HEK293 (cell line): ENCODE measurements around the gene CIROP.
A peak's percentile ranks its signal among the peaks of the same experiment; 100 is the strongest.

Experiments
- INSM2 ChIP-seq: fragments of 450-650 bp; formaldehyde crosslinking; IDR thresholded peaks from 2 replicates; pipeline ENCODE4 v1.5.1; 2016; ENCODE audit warnings: missing biosample characterization, missing genetic modification characterization
- KLF16 ChIP-seq: fragments of 450-650 bp; formaldehyde crosslinking; IDR thresholded peaks from 2 replicates; pipeline ENCODE4 v1.5.1; 2017; ENCODE audit warnings: missing biosample characterization, missing genetic modification characterization
- KLF17 ChIP-seq: fragments of 450-650 bp; formaldehyde crosslinking; IDR thresholded peaks from 2 replicates; pipeline ENCODE4 v1.5.1; 2016; ENCODE audit warnings: missing biosample characterization, missing genetic modification characterization
- KLF7 ChIP-seq: fragments of 450-650 bp; formaldehyde crosslinking; IDR thresholded peaks from 2 replicates; pipeline ENCODE4 v1.5.1; 2016; ENCODE audit warnings: missing biosample characterization, missing genetic modification characterization, borderline replicate concordance
- PATZ1 ChIP-seq: fragments of 450-650 bp; formaldehyde crosslinking; IDR thresholded peaks from 2 replicates; pipeline ENCODE4 v1.5.1; 2016; ENCODE audit warnings: missing biosample characterization, missing genetic modification characterization
- ZNF10 ChIP-seq: fragments of 450-650 bp; formaldehyde crosslinking; IDR thresholded peaks from 2 replicates; pipeline ENCODE4 v1.5.1; 2017; ENCODE audit warnings: missing biosample characterization, missing genetic modification characterization
- ZNF114 ChIP-seq: fragments of 450-650 bp; formaldehyde crosslinking; IDR thresholded peaks from 2 replicates; pipeline ENCODE4 v1.5.0; 2017; ENCODE audit warnings: missing biosample characterization, missing genetic modification characterization
- ZNF211 ChIP-seq: fragments of 450-650 bp; formaldehyde crosslinking; IDR thresholded peaks from 2 replicates; pipeline ENCODE4 v1.5.1; 2016; ENCODE audit warnings: low read depth, missing biosample characterization, missing genetic modification characterization
- ZNF214 ChIP-seq: fragments of 450-650 bp; formaldehyde crosslinking; IDR thresholded peaks from 2 replicates; pipeline ENCODE4 v1.5.1; 2017; ENCODE audit warnings: missing biosample characterization, mild to moderate bottlenecking, missing genetic modification characterization, borderline replicate concordance
- ZNF366 ChIP-seq: fragments of 450-650 bp; formaldehyde crosslinking; conservative IDR thresholded peaks from 2 replicates; pipeline ENCODE4 v1.5.1; 2016; ENCODE audit warnings: missing biosample characterization, missing genetic modification characterization
- ZNF549 ChIP-seq: fragments of 450-650 bp; IDR thresholded peaks from 2 replicates; pipeline ENCODE4 v1.5.1; 2018; ENCODE audit warnings: missing biosample characterization, missing genetic modification characterization, mild to moderate bottlenecking, inconsistent platforms, moderate library complexity
- ZNF600 ChIP-seq: fragments of 450-650 bp; formaldehyde crosslinking; IDR thresholded peaks from 2 replicates; pipeline ENCODE4 v1.5.1; 2016; ENCODE audit warnings: missing biosample characterization, missing genetic modification characterization
- ZNF76 ChIP-seq: fragments of 450-650 bp; formaldehyde crosslinking; IDR thresholded peaks from 2 replicates; pipeline ENCODE4; 2016; ENCODE audit warnings: low read depth, missing biosample characterization, missing genetic modification characterization, borderline replicate concordance
- ZNF785 ChIP-seq: fragments of 450-650 bp; formaldehyde crosslinking; IDR thresholded peaks from 2 replicates; pipeline ENCODE4 v1.5.1; 2016; ENCODE audit warnings: missing biosample characterization, missing genetic modification characterization
- TF ChIP-seq, protein P1 (sequence below): fragments of 450-650 bp; formaldehyde crosslinking; IDR thresholded peaks from 2 replicates; pipeline ENCODE4 v1.5.1; 2016; ENCODE audit warnings: missing biosample characterization, missing genetic modification characterization
- TF ChIP-seq, protein P2 (sequence below): fragments of 450-650 bp; formaldehyde crosslinking; IDR thresholded peaks from 2 replicates; pipeline ENCODE4 v1.5.1; 2016; ENCODE audit warnings: missing biosample characterization, missing genetic modification characterization
- TF ChIP-seq, protein P3 (sequence below): fragments of 450-650 bp; formaldehyde crosslinking; IDR thresholded peaks from 2 replicates; pipeline ENCODE4 v1.5.1; 2017; ENCODE audit warnings: missing biosample characterization, mild to moderate bottlenecking, missing genetic modification characterization, moderate library complexity
- TF ChIP-seq, protein P4 (sequence below): fragments of 450-650 bp; formaldehyde crosslinking; IDR thresholded peaks from 2 replicates; pipeline ENCODE4 v1.5.1; 2016; ENCODE audit warnings: missing biosample characterization, missing genetic modification characterization
- TF ChIP-seq, protein P5 (sequence below): fragments of 450-650 bp; formaldehyde crosslinking; IDR thresholded peaks from 2 replicates; pipeline ENCODE4 v1.5.1; 2016; ENCODE audit warnings: missing biosample characterization, missing genetic modification characterization
- TF ChIP-seq, protein P6 (sequence below): fragments of 450-650 bp; formaldehyde crosslinking; IDR thresholded peaks from 2 replicates; pipeline ENCODE4 v1.5.1; 2017; ENCODE audit warnings: missing biosample characterization, missing genetic modification characterization
- TF ChIP-seq, protein P7 (sequence below): fragments of 450-650 bp; IDR thresholded peaks from 2 replicates; pipeline ENCODE4 v1.5.1; 2018; ENCODE audit warnings: missing biosample characterization, missing genetic modification characterization

CIROP gene

GRCh38 chr14:23071244-23071920 lies 33.4 kb downstream of the CIROP start (continued):
- TF ChIP-seq, protein P1, sequence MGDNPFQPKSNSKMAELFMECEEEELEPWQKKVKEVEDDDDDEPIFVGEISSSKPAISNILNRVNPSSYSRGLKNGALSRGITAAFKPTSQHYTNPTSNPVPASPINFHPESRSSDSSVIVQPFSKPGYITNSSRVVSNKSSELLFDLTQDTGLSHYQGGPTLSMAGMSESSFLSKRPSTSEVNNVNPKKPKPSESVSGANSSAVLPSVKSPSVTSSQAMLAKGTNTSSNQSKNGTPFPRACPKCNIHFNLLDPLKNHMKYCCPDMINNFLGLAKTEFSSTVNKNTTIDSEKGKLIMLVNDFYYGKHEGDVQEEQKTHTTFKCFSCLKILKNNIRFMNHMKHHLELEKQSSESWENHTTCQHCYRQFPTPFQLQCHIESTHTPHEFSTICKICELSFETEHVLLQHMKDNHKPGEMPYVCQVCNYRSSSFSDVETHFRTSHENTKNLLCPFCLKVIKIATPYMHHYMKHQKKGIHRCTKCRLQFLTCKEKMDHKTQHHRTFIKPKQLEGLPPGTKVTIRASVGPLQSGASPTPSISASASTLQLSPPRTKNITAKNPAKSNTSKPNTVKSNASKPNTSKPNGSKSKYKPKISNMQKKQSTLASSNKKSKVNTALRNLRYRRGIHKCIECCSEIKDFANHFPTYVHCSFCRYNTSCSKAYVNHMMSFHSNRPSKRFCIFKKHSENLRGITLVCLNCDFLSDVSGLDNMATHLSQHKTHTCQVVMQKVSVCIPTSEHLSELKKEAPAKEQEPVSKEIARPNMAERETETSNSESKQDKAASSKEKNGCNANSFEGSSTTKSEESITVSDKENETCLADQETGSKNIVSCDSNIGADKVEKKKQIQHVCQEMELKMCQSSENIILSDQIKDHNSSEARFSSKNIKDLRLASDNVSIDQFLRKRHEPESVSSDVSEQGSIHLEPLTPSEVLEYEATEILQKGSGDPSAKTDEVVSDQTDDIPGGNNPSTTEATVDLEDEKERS, result no peak
- TF ChIP-seq ZNF600 (no peak), KLF17 (peak; percentile 55; the same call in 1 of the 2 replicates), ZNF76 (tag by site-specific recombination) (peak; percentile 88), ZNF214 (tag by site-specific recombination) (no peak), INSM2 (tag by site-specific recombination) (no peak; the same call in 1 of the 2 replicates), KLF7 (peak; percentile 27; the same call in 1 of the 2 replicates), ZNF211 (tag by site-specific recombination) (no peak), ZNF114 (no peak), ZNF785 (tag by site-specific recombination) (no peak), ZNF549 (tag by site-specific recombination) (no peak), ZNF366 (tag by site-specific recombination) (peak; percentile 84), KLF16 (tag by site-specific recombination) (peak; percentile 44; the same call in 1 of the 2 replicates), ZNF10 (tag by site-specific recombination) (peak; percentile 100), PATZ1 (tag by site-specific recombination) (peak; percentile 94)
- TF ChIP-seq, protein P2, sequence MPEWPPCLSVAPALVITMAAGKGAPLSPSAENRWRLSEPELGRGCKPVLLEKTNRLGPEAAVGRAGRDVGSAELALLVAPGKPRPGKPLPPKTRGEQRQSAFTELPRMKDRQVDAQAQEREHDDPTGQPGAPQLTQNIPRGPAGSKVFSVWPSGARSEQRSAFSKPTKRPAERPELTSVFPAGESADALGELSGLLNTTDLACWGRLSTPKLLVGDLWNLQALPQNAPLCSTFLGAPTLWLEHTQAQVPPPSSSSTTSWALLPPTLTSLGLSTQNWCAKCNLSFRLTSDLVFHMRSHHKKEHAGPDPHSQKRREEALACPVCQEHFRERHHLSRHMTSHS (tag by site-specific recombination), result no peak
- TF ChIP-seq, protein P3, sequence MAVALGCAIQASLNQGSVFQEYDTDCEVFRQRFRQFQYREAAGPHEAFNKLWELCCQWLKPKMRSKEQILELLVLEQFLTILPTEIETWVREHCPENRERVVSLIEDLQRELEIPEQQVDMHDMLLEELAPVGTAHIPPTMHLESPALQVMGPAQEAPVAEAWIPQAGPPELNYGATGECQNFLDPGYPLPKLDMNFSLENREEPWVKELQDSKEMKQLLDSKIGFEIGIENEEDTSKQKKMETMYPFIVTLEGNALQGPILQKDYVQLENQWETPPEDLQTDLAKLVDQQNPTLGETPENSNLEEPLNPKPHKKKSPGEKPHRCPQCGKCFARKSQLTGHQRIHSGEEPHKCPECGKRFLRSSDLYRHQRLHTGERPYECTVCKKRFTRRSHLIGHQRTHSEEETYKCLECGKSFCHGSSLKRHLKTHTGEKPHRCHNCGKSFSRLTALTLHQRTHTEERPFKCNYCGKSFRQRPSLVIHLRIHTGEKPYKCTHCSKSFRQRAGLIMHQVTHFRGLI (tag by site-specific recombination), result peak; percentile 34; the same call in 1 of the 2 replicates
- TF ChIP-seq, protein P4, sequence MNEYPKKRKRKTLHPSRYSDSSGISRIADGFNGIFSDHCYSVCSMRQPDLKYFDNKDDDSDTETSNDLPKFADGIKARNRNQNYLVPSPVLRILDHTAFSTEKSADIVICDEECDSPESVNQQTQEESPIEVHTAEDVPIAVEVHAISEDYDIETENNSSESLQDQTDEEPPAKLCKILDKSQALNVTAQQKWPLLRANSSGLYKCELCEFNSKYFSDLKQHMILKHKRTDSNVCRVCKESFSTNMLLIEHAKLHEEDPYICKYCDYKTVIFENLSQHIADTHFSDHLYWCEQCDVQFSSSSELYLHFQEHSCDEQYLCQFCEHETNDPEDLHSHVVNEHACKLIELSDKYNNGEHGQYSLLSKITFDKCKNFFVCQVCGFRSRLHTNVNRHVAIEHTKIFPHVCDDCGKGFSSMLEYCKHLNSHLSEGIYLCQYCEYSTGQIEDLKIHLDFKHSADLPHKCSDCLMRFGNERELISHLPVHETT, result 0 out of 2 replicates have a peak, but pooled peaks have one; percentile 47
- TF ChIP-seq, protein P5, sequence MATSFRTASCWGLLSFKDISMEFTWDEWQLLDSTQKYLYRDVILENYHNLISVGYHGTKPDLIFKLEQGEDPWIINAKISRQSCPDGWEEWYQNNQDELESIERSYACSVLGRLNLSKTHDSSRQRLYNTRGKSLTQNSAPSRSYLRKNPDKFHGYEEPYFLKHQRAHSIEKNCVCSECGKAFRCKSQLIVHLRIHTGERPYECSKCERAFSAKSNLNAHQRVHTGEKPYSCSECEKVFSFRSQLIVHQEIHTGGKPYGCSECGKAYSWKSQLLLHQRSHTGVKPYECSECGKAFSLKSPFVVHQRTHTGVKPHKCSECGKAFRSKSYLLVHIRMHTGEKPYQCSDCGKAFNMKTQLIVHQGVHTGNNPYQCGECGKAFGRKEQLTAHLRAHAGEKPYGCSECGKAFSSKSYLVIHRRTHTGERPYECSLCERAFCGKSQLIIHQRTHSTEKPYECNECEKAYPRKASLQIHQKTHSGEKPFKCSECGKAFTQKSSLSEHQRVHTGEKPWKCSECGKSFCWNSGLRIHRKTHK, result no peak
- TF ChIP-seq, protein P6, sequence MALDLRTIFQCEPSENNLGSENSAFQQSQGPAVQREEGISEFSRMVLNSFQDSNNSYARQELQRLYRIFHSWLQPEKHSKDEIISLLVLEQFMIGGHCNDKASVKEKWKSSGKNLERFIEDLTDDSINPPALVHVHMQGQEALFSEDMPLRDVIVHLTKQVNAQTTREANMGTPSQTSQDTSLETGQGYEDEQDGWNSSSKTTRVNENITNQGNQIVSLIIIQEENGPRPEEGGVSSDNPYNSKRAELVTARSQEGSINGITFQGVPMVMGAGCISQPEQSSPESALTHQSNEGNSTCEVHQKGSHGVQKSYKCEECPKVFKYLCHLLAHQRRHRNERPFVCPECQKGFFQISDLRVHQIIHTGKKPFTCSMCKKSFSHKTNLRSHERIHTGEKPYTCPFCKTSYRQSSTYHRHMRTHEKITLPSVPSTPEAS, result no peak
- TF ChIP-seq, protein P7, sequence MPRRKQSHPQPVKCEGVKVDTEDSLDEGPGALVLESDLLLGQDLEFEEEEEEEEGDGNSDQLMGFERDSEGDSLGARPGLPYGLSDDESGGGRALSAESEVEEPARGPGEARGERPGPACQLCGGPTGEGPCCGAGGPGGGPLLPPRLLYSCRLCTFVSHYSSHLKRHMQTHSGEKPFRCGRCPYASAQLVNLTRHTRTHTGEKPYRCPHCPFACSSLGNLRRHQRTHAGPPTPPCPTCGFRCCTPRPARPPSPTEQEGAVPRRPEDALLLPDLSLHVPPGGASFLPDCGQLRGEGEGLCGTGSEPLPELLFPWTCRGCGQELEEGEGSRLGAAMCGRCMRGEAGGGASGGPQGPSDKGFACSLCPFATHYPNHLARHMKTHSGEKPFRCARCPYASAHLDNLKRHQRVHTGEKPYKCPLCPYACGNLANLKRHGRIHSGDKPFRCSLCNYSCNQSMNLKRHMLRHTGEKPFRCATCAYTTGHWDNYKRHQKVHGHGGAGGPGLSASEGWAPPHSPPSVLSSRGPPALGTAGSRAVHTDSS (tag by site-specific recombination), result no peak
